ENCODE measurements around the gene PPP2R3B. TPM values are rescaled to one million over a fixed set of nuclear protein-coding genes. Genes with fewer than 3 reads are reported as not detected.

The PPP2R3B gene
- total RNA-seq, 6 experiments from 2014 or later: 4.2 to 6.3 (median 5.3) TPM

DNA sequence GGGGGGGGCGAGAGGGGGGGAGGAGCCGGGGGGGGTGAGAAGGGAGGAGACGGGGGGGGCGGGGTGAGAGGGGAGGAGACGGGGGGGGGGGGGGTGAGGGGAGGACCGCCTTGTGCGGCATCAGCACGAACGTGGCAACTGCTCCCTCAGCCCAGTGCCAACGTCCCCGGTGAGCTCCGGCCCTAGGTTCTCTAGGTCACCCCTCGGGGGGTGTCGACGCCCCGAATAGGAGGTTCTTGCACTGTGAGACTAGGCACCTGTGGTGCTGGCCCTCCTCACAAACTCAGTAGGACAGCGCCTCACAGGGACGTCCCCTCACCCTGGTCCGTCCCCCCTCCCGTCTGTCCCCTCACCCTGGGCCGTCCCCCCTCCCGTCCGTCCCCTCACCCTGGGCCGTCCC, 46.6 kb downstream of the PPP2R3B start:
- DNase-seq (no peak), ATAC-seq (no peak)
- Histone ChIP-seq H3K27me3 (no peaks in the 10 kb centered on the region), H3K27ac (no peak overlapping the region), H3K36me3 (no peaks in the 10 kb centered on the region), H3K4me1 (no peaks in the 10 kb centered on the region), H3K4me3 (no peak overlapping the region), H3K9me3 (no peaks in the 10 kb centered on the region)
- WGBS (ENCODE audit: insufficient coverage, low coverage, low lambda C conversion rate, missing lambda C conversion rate): 98% methylated on average over 9 of the region's 24 CpGs
- TF ChIP-seq, protein P1, sequence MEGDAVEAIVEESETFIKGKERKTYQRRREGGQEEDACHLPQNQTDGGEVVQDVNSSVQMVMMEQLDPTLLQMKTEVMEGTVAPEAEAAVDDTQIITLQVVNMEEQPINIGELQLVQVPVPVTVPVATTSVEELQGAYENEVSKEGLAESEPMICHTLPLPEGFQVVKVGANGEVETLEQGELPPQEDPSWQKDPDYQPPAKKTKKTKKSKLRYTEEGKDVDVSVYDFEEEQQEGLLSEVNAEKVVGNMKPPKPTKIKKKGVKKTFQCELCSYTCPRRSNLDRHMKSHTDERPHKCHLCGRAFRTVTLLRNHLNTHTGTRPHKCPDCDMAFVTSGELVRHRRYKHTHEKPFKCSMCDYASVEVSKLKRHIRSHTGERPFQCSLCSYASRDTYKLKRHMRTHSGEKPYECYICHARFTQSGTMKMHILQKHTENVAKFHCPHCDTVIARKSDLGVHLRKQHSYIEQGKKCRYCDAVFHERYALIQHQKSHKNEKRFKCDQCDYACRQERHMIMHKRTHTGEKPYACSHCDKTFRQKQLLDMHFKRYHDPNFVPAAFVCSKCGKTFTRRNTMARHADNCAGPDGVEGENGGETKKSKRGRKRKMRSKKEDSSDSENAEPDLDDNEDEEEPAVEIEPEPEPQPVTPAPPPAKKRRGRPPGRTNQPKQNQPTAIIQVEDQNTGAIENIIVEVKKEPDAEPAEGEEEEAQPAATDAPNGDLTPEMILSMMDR (IDR thresholded peaks at IDR 0.05): no peak
- TF ChIP-seq POLR2A (IDR thresholded peaks at IDR 0.05): no peak
- intact Hi-C loops (cut with DNase I): no loop called here

DNA sequence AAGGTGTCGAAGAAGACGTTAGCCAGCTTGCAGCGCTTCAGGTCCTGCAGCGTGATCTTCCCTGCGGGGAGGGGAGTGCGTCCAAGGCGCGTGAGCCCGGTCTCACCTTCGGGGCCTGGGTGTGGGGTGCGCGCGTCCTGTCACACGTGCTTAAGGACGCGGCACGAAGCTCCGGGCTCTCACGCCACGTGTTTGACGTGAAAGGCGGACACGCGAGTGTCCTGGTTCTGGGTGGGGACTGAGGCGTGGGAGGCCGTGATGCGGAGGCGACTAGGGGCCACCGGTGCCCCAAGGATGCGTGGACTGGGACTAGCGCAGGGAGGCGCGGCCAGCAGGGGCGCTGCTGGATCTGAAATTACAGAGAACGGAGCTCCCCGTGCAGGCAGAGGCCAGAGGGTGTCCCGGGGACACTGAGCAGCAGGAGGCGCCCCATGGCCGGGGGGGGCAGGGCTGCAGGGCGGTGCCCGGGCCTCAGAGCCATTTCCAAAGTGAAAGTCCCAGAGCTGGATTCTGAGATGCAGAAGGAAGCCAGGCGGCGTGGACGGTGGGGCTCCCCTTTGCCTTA, 47.8 kb downstream of the PPP2R3B start:
- DNase-seq: peak in 2 of 3 donors; percentile 16 to 51
- Histone ChIP-seq H3K27ac (no peak overlapping the region), H3K4me1 (no peaks in the 10 kb centered on the region), H3K4me3 (no peak overlapping the region), H3K27me3 (no peaks in the 10 kb centered on the region), H3K36me3 (no peaks in the 10 kb centered on the region), H3K9me3 (no peaks in the 10 kb centered on the region)
- no peak for ATAC-seq
- WGBS (ENCODE audit: insufficient coverage, low coverage, low lambda C conversion rate, missing lambda C conversion rate): 98% methylated on average over 34 of the region's 44 CpGs
- intact Hi-C loops (cut with DNase I): no loop called here
- TF ChIP-seq, protein P1 (IDR thresholded peaks at IDR 0.05): no peak
- no peak for TF ChIP-seq POLR2A (IDR thresholded peaks at IDR 0.05)

DNA sequence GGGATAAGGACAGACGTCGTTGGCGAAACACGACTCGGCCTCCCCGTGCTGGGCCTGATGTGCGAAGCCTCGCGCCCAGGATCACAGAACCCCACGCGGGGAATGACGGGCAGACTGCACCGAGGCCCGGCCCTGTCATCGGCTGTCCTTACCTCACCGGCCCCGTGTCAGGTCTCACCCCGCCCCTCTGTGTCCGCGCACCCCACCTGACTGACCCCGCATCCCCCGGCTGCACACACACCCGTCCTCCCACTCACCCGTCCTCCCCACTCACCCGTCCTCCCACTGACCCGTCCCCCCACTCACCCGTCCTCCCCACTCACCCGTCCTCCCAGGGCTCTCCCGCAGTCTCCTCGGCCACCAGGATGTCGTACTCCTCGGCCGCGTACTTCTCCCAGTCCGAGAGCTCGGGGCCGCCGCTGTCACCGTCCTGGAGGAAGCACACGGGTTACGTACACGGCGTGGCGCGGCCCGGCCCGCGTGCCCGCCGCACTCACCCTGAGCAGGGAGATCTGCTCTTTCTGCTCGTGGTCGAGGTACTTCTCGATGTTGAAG, 48.3 kb downstream of the PPP2R3B start:
- no peak for TF ChIP-seq POLR2A (IDR thresholded peaks at IDR 0.05)
- TF ChIP-seq, protein P1 (IDR thresholded peaks at IDR 0.05): no peak
- 96% methylated on average over 33 of the region's 53 CpGs for WGBS (ENCODE audit: insufficient coverage, low coverage, low lambda C conversion rate, missing lambda C conversion rate)

DNA sequence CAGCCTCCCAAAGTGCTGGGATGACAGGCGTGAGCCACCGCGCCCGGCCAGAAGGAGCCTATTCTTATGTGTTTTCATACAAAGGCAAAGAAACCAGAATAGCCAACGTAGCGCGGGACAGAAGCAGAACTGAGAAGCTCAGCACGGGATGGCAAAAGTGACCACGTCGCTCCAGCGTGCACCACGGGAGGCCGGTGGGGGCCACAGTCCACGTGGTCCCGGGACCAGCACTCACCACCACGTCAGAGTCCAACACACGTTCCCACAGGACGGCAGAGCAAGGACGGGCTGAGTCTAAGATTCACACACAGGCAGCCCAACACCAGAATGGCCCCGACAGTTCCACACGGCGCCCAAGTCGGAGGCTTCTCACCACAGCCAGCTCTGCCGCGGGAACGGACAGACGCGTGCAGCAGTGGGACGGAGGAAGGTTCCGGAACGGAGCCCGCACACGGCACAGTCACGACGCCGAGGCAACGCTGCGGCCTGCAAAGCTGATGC, 49.3 kb downstream of the PPP2R3B start:
- 74% methylated on average over 14 of the region's 38 CpGs for WGBS (ENCODE audit: insufficient coverage, low coverage, low lambda C conversion rate, missing lambda C conversion rate)
- H3K4me1 ChIP-seq: no peaks in the 10 kb centered on the region
- intact Hi-C loops (cut with DNase I): no loop called here
- no peaks in the 10 kb centered on the region for H3K27me3 ChIP-seq
- H3K9me3 ChIP-seq: no peaks in the 10 kb centered on the region
- no peaks in the 10 kb centered on the region for H3K36me3 ChIP-seq
- ATAC-seq (no peak), DNase-seq (peak in 1 of 3 donors; percentile 28)
- H3K27ac ChIP-seq: no peak overlapping the region
- TF ChIP-seq POLR2A (IDR thresholded peaks at IDR 0.05): no peak
- TF ChIP-seq, protein P1 (IDR thresholded peaks at IDR 0.05): no peak
- no peak overlapping the region for H3K4me3 ChIP-seq

More for the DNA sequence above, 48.3 kb downstream of the PPP2R3B start:
- DNase-seq (peak in 2 of 3 donors; percentile 17 to 42), ATAC-seq (peak in 1 of 4 donors; percentile 28)
- H3K9me3 ChIP-seq: no peaks in the 10 kb centered on the region
- no peak overlapping the region for H3K4me3 ChIP-seq
- H3K27ac ChIP-seq: no peak overlapping the region
- H3K27me3 ChIP-seq: no peaks in the 10 kb centered on the region
- no peaks in the 10 kb centered on the region for H3K4me1 ChIP-seq
- H3K36me3 ChIP-seq: no peaks in the 10 kb centered on the region
- intact Hi-C loops (cut with DNase I): no loop called here

Data from right lobe of liver (tissue), 6 donors.